ENCODE measurements around the gene SUN1. TPM values are rescaled to one million over a fixed set of nuclear protein-coding genes. Genes with fewer than 3 reads are reported as not detected.
A peak's percentile ranks its signal among the peaks of the same experiment; 100 is the strongest.

The SUN1 gene
- total RNA-seq, 6 experiments from 2014 or later: 51.0 to 69.8 (median 61.2) TPM

GRCh38 chr7:875051-875450, 42.8 kb downstream of the SUN1 start:
- no peak for DNase-seq
- no peaks in the 10 kb centered on the region; the same call in 1 of the 2 replicates for H3K27me3 Mint-ChIP-seq (ENCODE audit: insufficient read depth)
- peaks cover 18% of the 10 kb centered on the region for H3K36me3 Mint-ChIP-seq (ENCODE audit: low read depth)
- no peak overlapping the region for H3K4me3 Mint-ChIP-seq
- H3K9me3 Mint-ChIP-seq: no peaks in the 10 kb centered on the region
- no peak for TF ChIP-seq CTCF (IDR thresholded peaks at IDR 0.05)
- peaks cover 21% of the 10 kb centered on the region for H3K4me1 Mint-ChIP-seq (ENCODE audit: low read depth)
- peak overlapping the region; percentile 21; the same call in 1 of the 2 replicates for H3K27ac Mint-ChIP-seq

- no peak overlapping the region for H3K27ac Mint-ChIP-seq
- H3K36me3 Mint-ChIP-seq (ENCODE audit: low read depth): peaks cover 16% of the 10 kb centered on the region
- no peaks in the 10 kb centered on the region for H3K9me3 Mint-ChIP-seq
- peaks cover 21% of the 10 kb centered on the region for H3K4me1 Mint-ChIP-seq (ENCODE audit: low read depth)
- no peak overlapping the region for H3K4me3 Mint-ChIP-seq
- TF ChIP-seq CTCF (IDR thresholded peaks at IDR 0.05): no peak
- no peak for DNase-seq
- H3K27me3 Mint-ChIP-seq (ENCODE audit: insufficient read depth): no peaks in the 10 kb centered on the region; the same call in 1 of the 2 replicates
Observed at GRCh38 chr7:875476-876076, 43.3 kb downstream of the SUN1 start.

GRCh38 chr7:876077-876971, 44.0 kb downstream of the SUN1 start, which contains the start of gene GET4:
Gene GET4 (plus strand): TSS chr7:876554. CDS start chr7:876646, 92 bp downstream.
- peak; percentile 45 for TF ChIP-seq CTCF (IDR thresholded peaks at IDR 0.05)
- Mint-ChIP-seq H3K4me3 (peak within 1 kb of the TSS; percentile 95), H3K27me3 (ENCODE audit: insufficient read depth) (no peaks in the 10 kb centered on the region; the same call in 1 of the 2 replicates), H3K36me3 (ENCODE audit: low read depth) (peaks cover 14% of the 10 kb centered on the region), H3K9me3 (no peaks in the 10 kb centered on the region), H3K4me1 (ENCODE audit: low read depth) (peaks cover 21% of the 10 kb centered on the region), H3K27ac (peak within 1 kb of the TSS; percentile 92)
- peak; percentile 96 for DNase-seq

GRCh38 chr7:876972-877311, 44.7 kb downstream of the SUN1 start:
- TF ChIP-seq CTCF (IDR thresholded peaks at IDR 0.05): no peak
- H3K36me3 Mint-ChIP-seq (ENCODE audit: low read depth): peaks cover 14% of the 10 kb centered on the region
- no peaks in the 10 kb centered on the region; the same call in 1 of the 2 replicates for H3K27me3 Mint-ChIP-seq (ENCODE audit: insufficient read depth)
- H3K9me3 Mint-ChIP-seq: no peaks in the 10 kb centered on the region
- peak; percentile 8 for DNase-seq
- peaks cover 21% of the 10 kb centered on the region for H3K4me1 Mint-ChIP-seq (ENCODE audit: low read depth)
- H3K4me3 Mint-ChIP-seq: peak overlapping the region; percentile 95
- H3K27ac Mint-ChIP-seq: peak overlapping the region; percentile 92

GRCh38 chr7:877312-878232, 45.3 kb downstream of the SUN1 start:
- peak overlapping the region; percentile 92 for H3K27ac Mint-ChIP-seq
- TF ChIP-seq CTCF (IDR thresholded peaks at IDR 0.05): no peak
- peaks cover 2% of the 10 kb centered on the region; the same call in 1 of the 2 replicates for H3K27me3 Mint-ChIP-seq (ENCODE audit: insufficient read depth)
- peak overlapping the region; percentile 95 for H3K4me3 Mint-ChIP-seq
- H3K36me3 Mint-ChIP-seq (ENCODE audit: low read depth): peaks cover 9% of the 10 kb centered on the region
- H3K4me1 Mint-ChIP-seq (ENCODE audit: low read depth): peaks cover 21% of the 10 kb centered on the region
- H3K9me3 Mint-ChIP-seq: no peaks in the 10 kb centered on the region
- DNase-seq: no peak
